Measurements from ENCODE around the gene STAT5B. TPM values are rescaled to one million over a fixed set of nuclear protein-coding genes. Genes with fewer than 3 reads are reported as not detected.

Gene STAT5B
- polyA plus RNA-seq, 3 donors, result 28.5 to 103 (median 47.9) TPM

DNA sequence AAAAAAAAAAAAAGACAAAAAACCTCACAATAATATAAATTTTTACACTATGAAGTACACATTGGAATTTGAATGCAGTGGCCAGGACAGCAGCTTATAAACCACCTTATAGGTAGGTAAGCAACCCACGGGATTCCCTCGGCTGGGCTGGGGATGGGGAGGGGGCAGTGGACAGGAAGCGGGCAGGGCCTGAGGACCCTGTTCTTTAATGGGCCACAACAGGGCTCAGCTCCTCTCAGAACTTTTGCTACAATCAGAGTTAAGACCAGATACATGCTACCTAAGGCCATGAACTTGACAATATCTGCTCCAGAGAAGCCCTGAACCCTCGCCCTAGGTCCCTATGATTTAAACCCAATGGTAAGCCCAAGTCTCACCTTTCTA is 37.2 kb upstream of the STAT5B start:
- Histone ChIP-seq H3K4me3 (replicated peaks in 1 of 3; ENCODE audit: low read depth in 2 of 3, low read length in 3 of 3) (no peak overlapping the region), H3K27ac (ENCODE audit: low read depth in 1 of 2, low read length in 2 of 2) (no peak overlapping the region), H3K79me2 (ENCODE audit: insufficient read depth, low read length) (no peaks in the 10 kb centered on the region), H3K4me2 (replicated peaks; ENCODE audit: extremely low read depth, low read length, poor library complexity, severe bottlenecking) (no peak overlapping the region), H3K36me3 (replicated peaks in 1 of 2; ENCODE audit: control insufficient read depth in 1 of 2, insufficient read depth in 2 of 2, low read length in 2 of 2) (peaks cover 69 to 83% of the 10 kb centered on the region in 2 donors), H3K4me1 (ENCODE audit: control insufficient read depth in 1 of 2, insufficient read depth in 2 of 2, low read length in 2 of 2) (peaks cover 31 to 41% of the 10 kb centered on the region in 2 donors), H3K27me3 (ENCODE audit: control insufficient read depth in 2 of 2, insufficient read depth in 2 of 2, low read length in 2 of 2) (no peaks in the 10 kb centered on the region), H3K9me3 (replicated peaks in 1 of 2; ENCODE audit: control insufficient read depth in 1 of 2, insufficient read depth in 1 of 2, low read length in 2 of 2) (no peaks in the 10 kb centered on the region), H2AFZ (ENCODE audit: insufficient read depth, low read depth, low read length, poor library complexity, severe bottlenecking) (no peak overlapping the region), H3K9ac (ENCODE audit: insufficient read depth, low read length, poor library complexity, severe bottlenecking) (no peak overlapping the region), H4K20me1 (ENCODE audit: insufficient read depth, low read length) (peaks cover 95% of the 10 kb centered on the region)
- TF ChIP-seq, protein P1, sequence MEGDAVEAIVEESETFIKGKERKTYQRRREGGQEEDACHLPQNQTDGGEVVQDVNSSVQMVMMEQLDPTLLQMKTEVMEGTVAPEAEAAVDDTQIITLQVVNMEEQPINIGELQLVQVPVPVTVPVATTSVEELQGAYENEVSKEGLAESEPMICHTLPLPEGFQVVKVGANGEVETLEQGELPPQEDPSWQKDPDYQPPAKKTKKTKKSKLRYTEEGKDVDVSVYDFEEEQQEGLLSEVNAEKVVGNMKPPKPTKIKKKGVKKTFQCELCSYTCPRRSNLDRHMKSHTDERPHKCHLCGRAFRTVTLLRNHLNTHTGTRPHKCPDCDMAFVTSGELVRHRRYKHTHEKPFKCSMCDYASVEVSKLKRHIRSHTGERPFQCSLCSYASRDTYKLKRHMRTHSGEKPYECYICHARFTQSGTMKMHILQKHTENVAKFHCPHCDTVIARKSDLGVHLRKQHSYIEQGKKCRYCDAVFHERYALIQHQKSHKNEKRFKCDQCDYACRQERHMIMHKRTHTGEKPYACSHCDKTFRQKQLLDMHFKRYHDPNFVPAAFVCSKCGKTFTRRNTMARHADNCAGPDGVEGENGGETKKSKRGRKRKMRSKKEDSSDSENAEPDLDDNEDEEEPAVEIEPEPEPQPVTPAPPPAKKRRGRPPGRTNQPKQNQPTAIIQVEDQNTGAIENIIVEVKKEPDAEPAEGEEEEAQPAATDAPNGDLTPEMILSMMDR (IDR thresholded peaks at IDR 0.05), result no peak
- intact Hi-C loops (cut with micrococcal nuclease), result no loop called here
- no CpG with 5 or more reads among the region's 4 CpGs for WGBS (ENCODE audit: insufficient coverage)
- Mint-ChIP-seq H3K9me3 (peaks cover 0 to 3% (median 0%) of the 10 kb centered on the region in 7 donors), H3K4me1 (peaks cover 41% of the 10 kb centered on the region), H3K27ac (peak overlapping the region in 1 of 7 donors; percentile 57), H3K36me3 (peaks cover 64 to 87% of the 10 kb centered on the region in 2 donors), H3K4me3 (no peak overlapping the region), H3K27me3 (ENCODE audit: low read depth in 3 of 3) (peaks cover 1 to 2% (median 1%) of the 10 kb centered on the region in 3 donors)
- DNase-seq, result no peak

DNA sequence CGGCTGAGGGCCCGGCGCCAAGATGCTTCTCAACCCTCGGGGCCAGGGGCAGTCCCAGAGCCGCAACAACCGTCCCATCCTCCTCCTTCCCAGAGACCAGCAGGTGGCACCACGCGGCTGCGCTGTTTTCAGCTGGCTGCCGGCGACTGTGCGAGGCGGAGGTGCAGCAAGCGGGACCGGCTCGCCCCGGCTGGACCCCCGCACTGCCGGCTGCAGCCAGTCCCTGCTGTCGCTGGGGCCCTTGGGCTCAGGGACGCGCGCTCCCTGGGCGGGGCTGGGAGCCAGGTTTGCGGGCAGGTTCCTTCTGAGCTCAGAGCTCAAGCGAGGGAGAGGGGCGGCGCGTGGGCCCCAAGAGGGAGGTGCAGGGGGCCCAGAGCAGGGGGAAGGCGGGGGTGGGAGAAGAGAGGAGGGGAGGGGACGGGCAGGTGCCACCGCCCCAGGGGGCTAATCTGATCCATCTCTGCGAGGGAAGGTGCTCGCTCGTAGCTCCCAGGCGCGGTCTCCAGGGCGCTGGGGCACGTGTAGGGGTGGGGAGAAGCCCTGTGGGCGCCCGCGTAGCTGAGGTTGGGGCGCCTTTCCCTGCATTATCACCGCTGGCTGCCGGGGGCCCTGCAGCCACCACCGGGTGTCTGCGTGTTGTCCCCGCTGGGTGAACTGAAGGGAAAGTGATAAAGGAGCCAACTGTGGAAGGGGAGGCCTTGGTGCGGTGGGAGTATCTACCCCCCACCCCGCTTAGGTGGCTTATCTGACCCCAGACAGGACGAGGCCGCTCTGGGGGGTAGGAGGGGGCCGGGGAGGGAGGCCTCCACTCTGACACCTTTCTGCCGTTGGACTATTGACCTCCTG is 36.3 kb upstream of the STAT5B start:
- Histone ChIP-seq H3K36me3 (replicated peaks in 1 of 2; ENCODE audit: control insufficient read depth in 1 of 2, insufficient read depth in 2 of 2, low read length in 2 of 2) (peaks cover 72 to 83% of the 10 kb centered on the region in 2 donors), H3K79me2 (ENCODE audit: insufficient read depth, low read length) (no peaks in the 10 kb centered on the region), H3K9ac (ENCODE audit: insufficient read depth, low read length, poor library complexity, severe bottlenecking) (peak overlapping the region; percentile 21), H4K20me1 (ENCODE audit: insufficient read depth, low read length) (peaks cover 96% of the 10 kb centered on the region), H3K4me3 (replicated peaks in 1 of 3; ENCODE audit: low read depth in 2 of 3, low read length in 3 of 3) (peak overlapping the region in 1 of 3 experiments; percentile 44), H3K9me3 (replicated peaks in 1 of 2; ENCODE audit: control insufficient read depth in 1 of 2, insufficient read depth in 1 of 2, low read length in 2 of 2) (no peaks in the 10 kb centered on the region), H3K27me3 (ENCODE audit: control insufficient read depth in 2 of 2, insufficient read depth in 2 of 2, low read length in 2 of 2) (no peaks in the 10 kb centered on the region), H3K4me1 (ENCODE audit: control insufficient read depth in 1 of 2, insufficient read depth in 2 of 2, low read length in 2 of 2) (peaks cover 31 to 41% of the 10 kb centered on the region in 2 donors), H3K27ac (ENCODE audit: low read depth in 1 of 2, low read length in 2 of 2) (peak overlapping the region in 1 of 2 donors; percentile 31), H3K4me2 (replicated peaks; ENCODE audit: extremely low read depth, low read length, poor library complexity, severe bottlenecking) (peak overlapping the region; percentile 64), H2AFZ (ENCODE audit: insufficient read depth, low read depth, low read length, poor library complexity, severe bottlenecking) (no peak overlapping the region)
- H3K27ac Mint-ChIP-seq, result peak overlapping the region in 5 of 7 donors; percentile 57 to 81 (median 75)
- peak; percentile 46 to 68 (median 59) for DNase-seq
- TF ChIP-seq, protein P1 (IDR thresholded peaks at IDR 0.05), result peak; percentile 64
- peaks cover 1 to 2% (median 1%) of the 10 kb centered on the region in 3 donors for H3K27me3 Mint-ChIP-seq (ENCODE audit: low read depth in 3 of 3)
- peak overlapping the region; percentile 9 to 48 for H3K4me3 Mint-ChIP-seq
- 2% methylated on average over 31 of the region's 54 CpGs for WGBS (ENCODE audit: insufficient coverage)
- intact Hi-C loops (cut with micrococcal nuclease), result no loop called here
- peaks cover 0 to 3% (median 0%) of the 10 kb centered on the region in 7 donors for H3K9me3 Mint-ChIP-seq
- peaks cover 41% of the 10 kb centered on the region for H3K4me1 Mint-ChIP-seq
- H3K36me3 Mint-ChIP-seq, result peaks cover 65 to 87% of the 10 kb centered on the region in 2 donors
